NCI-H524 treated with DMSO at 0.1 percent for 48 hours (cell line): ENCODE measurements around the gene MRPS17.
"Not testable (repeated sequence)": the region's sequence is repeated elsewhere in the genome, so short reads cannot be mapped to it uniquely, and the experiment has no call there.

Experiments used
- DNase-seq: peaks from one replicate; lab custom pipeline; 2025; lab: John Stamatoyannopoulos, UW

Gene MRPS17

DNA sequence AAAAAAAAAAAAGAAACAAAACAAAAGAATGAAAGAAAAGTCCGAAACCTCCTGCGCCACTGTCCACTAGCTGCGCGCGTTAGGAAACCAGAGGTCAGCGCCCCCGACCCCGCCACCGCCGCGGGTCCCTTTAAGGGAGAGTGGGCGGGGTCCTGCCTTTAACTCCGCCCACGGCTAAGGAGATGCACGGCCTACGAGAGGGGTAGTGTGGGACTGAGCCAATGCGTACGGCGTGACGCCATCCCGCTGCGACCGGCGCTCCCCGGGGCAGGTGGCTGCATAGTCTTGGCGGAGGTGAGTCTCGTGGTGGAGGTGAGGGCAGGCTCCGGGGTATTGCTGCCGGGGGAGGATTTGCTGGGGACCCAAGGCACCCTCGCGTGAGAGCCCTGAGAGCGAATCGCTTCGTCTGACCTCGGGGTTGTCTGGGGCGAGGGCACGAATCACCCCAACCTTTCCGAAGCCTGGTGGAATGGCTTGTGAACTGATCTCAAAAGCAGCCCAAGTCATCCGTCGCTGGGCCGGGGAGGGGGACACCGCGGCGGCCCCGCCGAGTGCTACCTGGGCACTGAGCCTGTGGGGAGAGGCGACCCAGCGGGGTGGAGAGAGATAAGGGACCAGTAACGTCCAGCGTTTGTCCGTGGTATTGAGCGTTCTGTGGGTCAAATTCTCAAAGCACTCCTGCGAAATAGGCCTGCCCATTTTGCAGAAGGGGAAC lies at the start of gene MRPS17:
Gene MRPS17 (plus strand): TSS at position 241 of the 715 bp plus-strand sequence. CDS start 1,319 bp downstream, outside the sequence.
- no peak for DNase-seq

DNA sequence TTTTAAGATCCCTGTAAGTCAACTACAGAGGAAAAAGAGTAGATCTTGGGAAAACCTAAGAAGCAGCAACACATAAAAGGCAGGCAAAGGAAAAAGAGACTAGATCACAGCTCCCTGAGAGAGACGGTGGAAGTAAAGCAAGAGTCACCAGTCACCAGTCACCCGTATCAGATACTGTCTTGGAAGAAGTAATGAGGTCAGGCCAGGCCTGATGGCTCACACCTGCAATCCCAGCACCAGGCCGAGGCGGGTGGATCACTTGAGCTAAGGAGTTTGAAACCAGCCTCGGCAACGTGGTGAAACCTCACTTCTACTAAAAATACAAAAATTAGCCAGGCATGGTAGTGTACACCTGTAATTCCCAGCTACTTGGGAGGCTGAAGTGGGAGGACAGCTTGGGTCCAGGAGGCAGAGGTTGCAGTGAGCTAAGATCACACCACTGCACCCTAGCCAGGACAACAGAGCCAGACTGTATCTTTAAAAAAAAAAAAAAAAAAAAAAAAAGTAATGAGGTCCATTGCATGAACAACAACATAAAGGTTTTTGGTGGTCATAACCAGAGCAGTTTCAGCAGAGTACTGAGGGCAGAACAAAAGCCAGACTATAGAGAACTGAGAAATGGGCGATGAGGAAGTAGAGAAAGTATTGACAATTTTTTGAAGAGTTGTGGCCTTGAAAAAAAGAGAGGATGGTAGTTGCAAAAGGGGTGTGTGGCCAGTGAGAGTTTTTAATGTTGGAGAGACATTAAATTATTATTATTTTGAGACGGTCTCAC lies 47.5 kb upstream of the MRPS17 start:
- DNase-seq: no peak

DNA sequence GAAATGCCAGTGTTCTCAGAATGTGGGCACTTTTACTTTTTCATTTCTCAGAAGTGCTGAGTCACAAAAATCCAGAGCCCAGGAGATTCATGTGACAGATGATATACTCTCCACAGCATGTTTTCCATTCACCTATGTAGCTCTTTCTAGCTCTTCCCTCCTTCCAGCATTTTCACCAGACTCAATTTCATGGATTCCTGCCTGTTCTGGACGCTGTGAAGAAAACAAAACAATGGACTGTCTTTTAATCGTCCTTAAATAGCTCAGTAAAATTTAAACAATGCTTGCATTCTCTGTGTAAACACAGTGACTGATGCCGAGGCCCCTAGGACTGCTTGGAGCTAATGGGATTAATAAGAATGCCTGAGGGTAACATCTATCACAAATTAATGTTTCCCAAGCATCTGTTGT lies 38.9 kb upstream of the MRPS17 start:
- DNase-seq: no peak

DNA sequence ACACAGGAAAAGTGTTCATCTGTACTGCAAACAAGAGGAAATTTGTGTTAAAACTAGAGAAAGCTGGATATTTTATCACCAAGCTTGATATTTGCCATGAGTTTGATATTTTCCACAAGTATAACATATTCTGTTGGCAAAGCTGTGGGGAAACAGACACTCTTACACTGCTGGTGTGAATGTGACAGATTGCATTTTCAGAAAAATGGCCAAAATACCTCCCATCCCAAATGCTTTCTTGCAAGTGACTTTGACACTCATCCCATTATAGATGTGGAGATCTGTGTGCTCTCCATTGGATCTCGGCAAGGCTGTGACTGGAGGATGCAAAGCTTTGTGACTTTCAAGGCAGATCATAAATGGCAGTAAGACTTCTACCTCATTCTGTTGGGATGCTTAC lies 33.9 kb upstream of the MRPS17 start:
- DNase-seq: no peak

DNA sequence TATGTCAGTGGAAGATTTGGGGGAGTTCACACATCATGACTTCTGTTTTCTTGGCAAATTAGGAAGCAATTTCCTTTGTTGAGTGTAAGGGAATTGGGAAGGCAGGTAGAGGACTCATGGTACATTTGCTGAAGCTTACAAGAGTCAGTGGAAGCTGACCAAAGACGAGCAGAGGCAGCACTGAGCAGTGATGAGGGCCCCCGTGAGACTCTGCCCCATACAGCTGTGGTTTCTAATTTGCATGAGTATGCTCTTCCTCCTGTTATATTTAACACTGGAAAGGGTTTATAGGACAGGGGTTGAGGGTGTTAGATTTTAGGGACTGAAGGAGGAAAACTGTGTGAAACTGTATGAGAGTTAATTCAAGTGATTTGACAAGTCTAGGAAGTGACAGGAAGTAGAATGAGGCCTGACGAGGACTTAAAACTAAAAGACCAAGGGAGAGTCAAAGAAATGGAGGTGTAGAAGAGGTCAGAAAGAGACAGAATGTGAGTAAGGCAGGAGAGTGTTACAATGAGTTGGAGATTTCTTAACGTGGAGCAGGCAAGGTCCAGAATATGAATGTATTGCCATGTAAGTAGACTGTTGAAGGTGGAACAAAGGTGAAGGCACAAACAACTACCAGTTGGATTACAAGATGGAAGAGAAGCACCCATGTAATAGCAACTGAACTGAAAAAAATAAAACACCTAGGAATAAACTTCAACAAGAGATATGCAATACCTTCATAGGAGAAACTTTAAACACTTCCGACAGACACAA lies 23.5 kb upstream of the MRPS17 start:
- no peak for DNase-seq

DNA sequence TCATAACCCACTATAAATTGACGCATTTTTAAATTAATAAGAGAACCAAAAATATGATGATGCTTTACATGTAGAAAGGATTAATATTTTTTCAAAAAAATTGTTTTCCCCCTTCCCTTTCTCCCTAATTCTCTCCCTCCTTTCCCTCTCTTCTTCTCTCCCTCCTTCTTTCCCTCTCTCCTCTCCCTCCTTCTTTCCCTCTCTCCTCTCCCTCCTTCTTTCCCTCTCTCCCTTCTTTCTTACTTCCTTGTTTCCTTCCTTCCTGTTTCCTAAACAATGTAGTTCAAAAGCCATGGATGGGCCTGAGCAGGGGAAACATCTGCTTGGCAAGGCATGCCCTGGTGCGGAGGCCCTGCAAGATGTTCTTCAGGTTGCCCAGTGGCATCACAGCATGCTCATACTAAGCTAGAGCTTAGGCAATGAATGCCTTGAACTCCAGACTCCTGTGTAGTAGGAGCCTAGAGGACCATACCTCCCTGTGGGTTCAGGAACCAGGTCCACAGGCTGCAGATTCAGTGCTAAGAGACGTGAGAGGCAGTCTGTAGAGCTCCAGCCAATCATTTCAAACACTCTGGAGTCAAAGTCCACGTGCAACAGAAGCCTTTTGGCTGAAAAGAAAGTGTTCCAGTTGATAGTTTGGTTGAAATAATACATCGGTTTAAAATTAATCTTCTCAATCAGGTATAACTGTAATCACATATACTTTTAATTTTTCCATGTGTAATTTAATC lies 20.1 kb upstream of the MRPS17 start:
- no peak for DNase-seq

DNA sequence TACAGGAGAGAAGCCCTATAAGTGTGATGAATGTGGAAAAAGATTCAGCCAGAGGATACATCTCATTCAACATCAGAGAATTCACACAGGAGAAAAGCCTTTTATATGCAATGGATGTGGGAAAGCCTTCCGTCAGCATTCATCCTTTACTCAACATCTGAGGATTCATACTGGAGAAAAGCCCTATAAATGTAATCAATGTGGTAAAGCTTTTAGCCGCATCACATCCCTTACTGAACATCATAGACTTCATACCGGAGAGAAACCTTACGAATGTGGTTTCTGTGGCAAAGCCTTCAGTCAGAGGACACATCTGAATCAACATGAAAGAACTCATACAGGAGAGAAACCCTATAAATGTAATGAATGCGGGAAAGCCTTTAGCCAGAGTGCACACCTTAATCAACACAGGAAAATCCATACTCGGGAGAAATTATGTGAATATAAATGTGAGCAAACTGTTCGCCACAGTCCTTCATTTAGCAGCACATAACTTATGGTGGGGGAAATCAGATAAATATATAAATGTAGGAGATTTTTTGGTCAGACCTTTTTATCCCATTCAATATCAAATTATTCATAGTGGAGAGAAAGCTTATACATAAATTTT lies 12.1 kb upstream of the MRPS17 start:
- no peak for DNase-seq

DNA sequence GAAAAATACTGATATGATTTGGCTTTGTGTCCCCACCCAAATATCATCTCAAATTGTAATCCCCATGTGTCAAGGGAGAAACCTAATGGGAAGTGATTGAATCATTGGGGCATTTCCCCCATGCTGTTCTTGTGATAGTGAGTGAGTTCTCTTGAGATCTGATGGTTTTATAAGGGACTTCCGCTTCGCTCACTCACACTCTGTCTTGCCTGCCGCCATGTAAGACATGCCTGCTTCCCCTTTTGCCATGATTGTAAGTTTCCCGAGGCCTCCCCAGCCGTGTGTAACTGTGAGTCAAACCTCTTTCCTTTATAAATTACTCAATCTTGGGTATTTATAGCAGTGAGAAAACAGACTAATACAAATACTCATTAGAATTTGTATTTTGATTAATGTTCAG lies 5.1 kb upstream of the MRPS17 start:
- no peak for DNase-seq

DNA sequence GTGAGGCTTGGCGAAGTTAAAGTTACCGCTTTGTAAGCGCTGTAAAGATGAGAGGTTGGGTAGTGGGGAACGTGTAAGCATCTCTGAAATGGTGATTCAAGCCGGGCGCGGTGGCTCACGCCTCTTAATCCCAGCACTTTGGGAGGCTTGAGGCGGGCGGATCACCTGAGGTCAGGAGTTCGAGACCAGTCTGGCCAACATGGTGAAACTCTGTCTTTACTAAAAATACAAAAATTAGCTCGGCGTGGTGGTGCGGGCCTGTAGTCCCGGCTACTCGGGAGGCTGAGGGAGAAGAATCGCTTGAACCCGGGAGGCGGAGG lies 635 bp downstream of the MRPS17 start:
- DNase-seq: not testable (repeated sequence)

DNA sequence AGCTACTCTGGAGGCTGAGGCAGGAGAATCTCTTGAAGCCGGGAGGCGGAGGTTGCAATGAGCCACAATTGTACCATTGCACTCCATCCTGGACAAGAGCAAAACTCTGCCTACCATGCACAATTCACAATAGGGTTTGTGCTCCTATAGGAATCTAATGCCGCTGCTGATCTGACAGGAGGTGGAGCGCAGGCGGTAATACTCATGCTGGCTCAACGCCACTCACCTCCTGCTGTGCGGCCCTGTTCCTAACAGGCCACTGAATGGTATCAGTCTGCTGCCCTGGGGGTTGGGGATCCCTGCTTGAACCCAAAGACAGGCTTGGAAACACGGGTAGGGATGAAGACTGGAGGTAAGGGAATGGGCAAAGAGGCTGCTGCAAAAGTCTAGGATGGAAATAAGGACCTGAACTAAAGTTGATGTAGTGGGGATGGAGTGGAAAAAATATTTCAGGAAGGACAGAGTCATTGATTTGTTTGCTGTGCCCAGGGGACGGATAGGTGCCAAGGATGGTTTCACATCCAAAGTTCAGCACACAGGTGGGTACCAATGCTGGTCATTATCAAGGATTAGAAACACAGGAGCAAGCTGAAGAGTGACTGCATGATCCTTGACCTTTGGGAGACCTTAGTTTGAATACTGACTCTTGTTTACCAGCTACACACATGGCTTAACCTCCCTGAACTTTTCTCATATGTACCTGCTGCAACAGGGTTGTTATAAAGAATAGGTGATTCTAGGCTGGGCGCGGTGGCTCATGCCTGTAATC lies 2.2 kb downstream of the MRPS17 start:
- DNase-seq: no peak

DNA sequence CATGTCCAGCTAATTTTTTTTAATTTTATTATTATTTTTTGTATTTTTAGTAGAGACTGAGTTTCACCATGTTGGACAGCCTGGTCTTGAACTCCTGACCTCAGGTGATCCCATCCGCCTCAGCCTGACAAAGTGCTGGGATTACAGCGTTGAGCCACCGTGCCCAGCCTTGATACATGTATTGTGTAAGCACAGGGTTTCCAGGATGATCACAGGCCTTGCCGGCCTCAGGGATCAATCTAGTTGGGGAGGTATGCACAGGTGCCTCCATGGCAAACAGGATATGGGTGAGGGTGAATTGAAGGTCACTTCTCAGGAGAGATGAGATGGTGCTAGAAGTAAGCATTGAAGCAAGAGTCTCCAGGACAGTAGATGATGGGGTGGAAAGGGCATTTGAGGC lies 5.5 kb downstream of the MRPS17 start:
- DNase-seq: no peak

DNA sequence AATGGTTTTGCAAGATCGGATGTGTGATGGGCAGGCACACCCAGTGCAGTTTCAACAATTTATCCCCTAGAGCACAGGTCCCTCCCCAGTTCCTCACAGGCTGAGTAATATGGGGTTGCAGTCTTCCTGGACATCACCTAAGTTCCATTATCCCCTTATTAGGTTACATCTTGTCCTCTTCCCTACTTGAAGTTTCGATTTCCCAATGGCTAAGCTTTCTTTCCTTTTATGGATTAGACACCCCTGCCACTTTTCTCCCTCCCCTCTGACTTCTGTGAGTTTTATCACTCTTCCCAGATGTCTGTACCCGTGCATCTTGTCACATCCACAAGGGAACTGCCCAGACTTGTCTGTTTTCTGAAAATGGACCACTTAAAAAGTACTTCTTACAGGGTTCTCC lies 10.3 kb downstream of the MRPS17 start:
- DNase-seq: no peak

DNA sequence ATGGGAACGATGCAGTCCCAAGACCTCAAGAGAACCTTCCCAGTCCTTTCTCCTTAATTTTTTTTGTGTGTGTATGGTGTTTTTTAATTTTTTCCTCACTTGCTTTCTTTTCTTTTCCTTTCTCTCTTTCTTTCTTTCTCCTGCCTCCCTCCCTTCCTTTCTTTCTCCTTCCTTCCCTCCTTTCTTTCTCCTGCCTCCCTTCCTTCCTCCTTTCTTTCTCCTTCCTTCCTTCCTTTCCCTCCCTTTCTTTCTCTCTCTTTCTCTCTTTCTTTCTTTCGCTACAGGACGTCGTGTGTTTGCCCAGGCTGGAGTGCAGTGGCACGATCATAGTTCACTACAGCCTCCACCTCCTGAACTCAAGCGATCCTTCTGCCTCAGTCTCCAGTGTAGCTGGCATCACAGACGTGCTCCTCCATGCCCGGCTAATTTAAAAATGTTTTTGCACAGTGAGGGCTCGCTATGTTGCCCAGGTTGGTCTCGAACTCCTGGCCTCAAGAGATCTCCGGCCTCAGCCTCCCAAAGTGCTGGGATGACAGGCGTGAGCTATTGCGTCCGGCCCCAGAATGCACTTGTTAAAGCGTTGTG lies 12.0 kb downstream of the MRPS17 start:
- no peak for DNase-seq

DNA sequence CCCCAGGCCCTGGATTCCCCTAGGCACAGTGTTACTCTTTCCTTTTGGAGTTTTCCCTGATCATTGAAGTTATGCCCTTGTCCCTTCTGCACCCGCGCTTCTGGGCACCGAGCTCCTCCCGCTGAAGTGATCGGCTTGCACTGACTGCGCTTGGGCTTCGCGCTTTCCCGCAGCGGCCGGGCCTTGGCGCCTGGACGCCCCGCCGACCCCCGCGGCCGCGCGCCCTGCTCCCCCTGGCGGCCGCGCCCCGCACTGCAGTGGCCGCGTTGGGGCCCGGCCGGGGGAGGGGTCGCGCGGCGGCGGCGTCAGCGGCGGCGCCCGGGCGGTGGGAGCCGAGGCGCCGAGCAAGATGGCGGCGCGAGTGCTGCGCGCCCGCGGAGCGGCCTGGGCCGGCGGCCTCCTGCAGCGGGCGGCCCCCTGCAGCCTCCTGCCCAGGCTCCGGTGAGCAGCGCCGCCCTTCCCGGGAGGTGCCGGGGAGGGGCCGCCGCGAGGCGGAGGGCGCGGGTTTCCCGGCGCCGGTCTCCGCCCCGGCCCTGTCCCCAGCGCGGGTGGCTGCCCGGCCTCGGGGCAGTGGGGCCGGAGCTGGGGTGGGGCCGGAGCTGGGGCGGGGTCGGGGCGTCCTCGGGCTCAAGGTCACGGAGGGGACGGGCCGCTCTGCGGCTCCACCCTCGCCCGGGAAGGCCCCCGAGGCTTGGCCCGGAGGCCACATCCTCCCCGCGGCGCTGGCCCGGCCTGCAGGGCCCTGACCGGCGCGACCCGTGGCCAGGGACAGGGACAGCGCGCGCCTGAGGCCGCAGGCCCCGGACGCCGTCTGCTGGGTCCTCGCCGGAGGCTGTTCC lies 12.8 kb downstream of the MRPS17 start, which contains the start of gene NIPSNAP2:
Gene NIPSNAP2 (plus strand): TSS at position 325 of the 839 bp plus-strand sequence. CDS start 25 bp downstream, at position 350.
- no peak for DNase-seq

DNA sequence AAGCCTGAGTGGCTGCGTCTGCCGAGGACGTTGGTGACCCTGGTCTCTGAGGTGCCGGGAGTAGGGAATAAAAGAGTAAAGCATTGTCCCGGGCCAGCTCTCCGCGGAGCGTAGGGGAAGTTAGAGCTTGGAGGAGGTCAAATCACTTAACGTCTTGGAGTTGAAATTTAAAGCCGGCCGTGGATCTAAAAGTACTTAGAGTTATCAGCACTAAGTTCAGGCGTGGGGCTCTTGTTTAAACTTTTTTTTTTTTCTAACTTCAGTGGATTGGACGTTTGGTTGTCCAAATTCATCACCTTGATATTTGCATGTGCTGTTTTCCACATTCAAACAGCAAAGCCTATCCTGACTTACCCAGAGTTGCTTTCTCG lies 13.4 kb downstream of the MRPS17 start:
- DNase-seq: no peak

DNA sequence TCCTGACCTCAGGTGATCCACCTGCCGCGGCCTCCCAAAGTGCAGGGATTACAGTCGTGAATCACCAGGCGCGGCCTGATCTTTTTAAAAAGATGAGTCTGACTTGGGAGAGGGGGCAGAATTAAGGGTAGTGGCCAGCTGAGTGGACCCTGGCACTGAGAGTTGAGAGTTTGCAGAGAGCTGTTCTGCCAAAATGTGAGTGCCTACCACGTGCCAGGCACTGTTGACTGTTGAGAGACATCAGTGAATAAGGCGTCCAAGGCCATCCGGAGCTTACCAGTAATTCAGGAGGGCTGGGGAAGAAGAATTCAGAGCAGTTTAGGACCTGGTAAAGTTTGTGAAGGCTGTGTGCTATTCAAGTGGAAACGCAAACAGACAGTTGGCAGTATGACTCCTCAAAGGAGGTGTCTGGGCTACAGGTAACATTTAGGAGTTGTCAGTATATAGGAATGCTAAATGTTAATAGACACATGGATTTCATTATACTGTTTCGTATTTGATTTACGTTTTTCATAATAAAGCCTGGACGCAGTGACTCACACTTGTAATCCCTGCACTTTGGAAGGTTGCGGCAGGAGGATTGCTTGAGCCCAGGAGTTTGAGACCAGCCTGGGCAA lies 14.2 kb downstream of the MRPS17 start:
- DNase-seq: no peak

DNA sequence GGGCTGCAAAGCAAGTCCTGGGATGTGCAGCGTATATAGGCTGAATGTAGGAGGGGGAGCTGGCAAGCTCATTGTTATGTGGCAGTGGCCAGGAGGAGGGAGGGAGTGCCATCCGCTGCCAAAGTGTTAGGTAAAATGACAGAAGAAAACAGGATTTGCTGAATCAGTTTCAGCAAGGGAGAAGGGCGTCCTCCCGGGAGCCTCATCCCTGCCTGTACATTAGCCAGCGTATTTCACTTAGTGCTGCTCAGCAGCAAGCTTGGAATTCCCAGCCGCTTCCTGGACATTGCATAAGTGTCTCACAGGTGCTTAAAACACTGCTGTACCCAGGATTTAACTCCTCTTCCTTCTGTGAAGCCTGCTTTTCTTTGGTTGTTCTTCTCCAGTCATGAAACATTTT lies 15.2 kb downstream of the MRPS17 start:
- DNase-seq: no peak

DNA sequence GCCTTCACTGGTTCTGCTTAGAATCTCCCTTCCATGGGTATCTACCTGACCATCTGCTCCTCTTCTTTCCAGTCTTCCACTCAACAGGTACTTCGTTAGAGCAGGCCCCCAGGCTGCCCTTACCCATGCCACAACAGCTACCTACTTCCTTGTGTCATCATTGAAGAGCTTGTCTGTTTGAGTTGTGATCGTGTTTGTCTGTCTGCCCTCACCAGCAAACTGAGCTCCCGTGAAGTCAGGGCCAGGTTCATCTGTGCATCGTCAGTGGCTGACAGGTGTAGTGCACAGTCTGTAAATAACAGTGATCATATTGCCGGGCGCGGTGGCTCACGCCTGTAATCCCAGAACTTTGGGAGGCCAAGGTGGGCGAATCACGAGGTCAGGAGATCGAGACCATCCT lies 17.7 kb downstream of the MRPS17 start:
- no peak for DNase-seq

DNA sequence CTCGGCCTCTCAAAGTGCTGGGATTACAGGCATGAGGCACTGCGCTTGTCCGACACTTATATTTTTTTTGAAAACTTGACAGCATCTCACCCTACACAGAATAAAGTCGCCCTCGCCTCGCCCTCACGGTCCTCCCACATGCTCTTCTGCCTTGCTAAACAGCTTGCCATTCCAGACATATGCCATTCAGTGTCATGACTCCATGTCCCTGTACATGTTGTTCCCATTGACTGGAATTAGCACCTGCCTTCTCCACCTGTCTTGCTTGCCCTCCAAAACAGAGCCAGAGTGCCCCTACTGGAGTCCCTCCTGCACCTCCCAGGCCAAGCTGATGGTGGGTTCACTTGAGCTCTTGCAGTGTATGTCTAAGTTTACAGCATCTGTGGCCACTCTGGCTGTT lies 18.9 kb downstream of the MRPS17 start:
- no peak for DNase-seq
